ENCODE results near the gene WSCD2.

Gene WSCD2

GRCh38 chr12:108117163-108117849 is 11.8 kb upstream of the WSCD2 start:
- no peak for TF ChIP-seq CTCF (conservative IDR thresholded peaks at IDR 0.05)
- no peak overlapping the region for H3K27ac ChIP-seq

GRCh38 chr12:108117902-108118301 is 11.2 kb upstream of the WSCD2 start:
- no peak overlapping the region for H3K27ac ChIP-seq

GRCh38 chr12:108119126-108119973 is 9.7 kb upstream of the WSCD2 start:
- no peak overlapping the region for H3K27ac ChIP-seq
- no peak for TF ChIP-seq CTCF (conservative IDR thresholded peaks at IDR 0.05)

More at GRCh38 chr12:108117902-108118301, 11.2 kb upstream of the WSCD2 start:
- TF ChIP-seq CTCF (conservative IDR thresholded peaks at IDR 0.05), result no peak

GRCh38 chr12:108119974-108120862 is 8.9 kb upstream of the WSCD2 start:
- TF ChIP-seq CTCF (conservative IDR thresholded peaks at IDR 0.05), result no peak
- no peak overlapping the region for H3K27ac ChIP-seq

- H3K27ac ChIP-seq, result no peak overlapping the region
- TF ChIP-seq CTCF (conservative IDR thresholded peaks at IDR 0.05), result no peak
These were observed 8.3 kb upstream of the WSCD2 start for GRCh38 chr12:108120863-108121165.

- no peak overlapping the region for H3K27ac ChIP-seq
- no peak for TF ChIP-seq CTCF (conservative IDR thresholded peaks at IDR 0.05)
These were observed 7.8 kb upstream of the WSCD2 start for GRCh38 chr12:108121320-108121719.

Data from VCaP (cell line).